ENCODE results near the gene MDFIC.
"Not testable (repeated sequence)": the region's sequence is repeated elsewhere in the genome, so short reads cannot be mapped to it uniquely, and the experiment has no call there.

The MDFIC gene

GRCh38 chr7:114922026-114922651 lies at the start of gene MDFIC:
Gene MDFIC (plus strand): TSS chr7:114922094. CDS start chr7:114923034, 940 bp downstream.
- in situ Hi-C loops (cut with MboI; ENCODE audit: low sequenced_read_pairs) = no loop called here

- in situ Hi-C loops (cut with MboI; ENCODE audit: low sequenced_read_pairs) = no loop called here
Measured at GRCh38 chr7:114874170-114874569, 47.7 kb upstream of the MDFIC start.

- in situ Hi-C loops (cut with MboI; ENCODE audit: low sequenced_read_pairs) = no loop called here
Measured at GRCh38 chr7:114875186-114875585, 46.7 kb upstream of the MDFIC start.

GRCh38 chr7:114879554-114879953 lies 42.3 kb upstream of the MDFIC start:
- in situ Hi-C loops (cut with MboI; ENCODE audit: low sequenced_read_pairs) = no loop called here

GRCh38 chr7:114885836-114886235 lies 36.1 kb upstream of the MDFIC start:
- in situ Hi-C loops (cut with MboI; ENCODE audit: low sequenced_read_pairs) = no loop called here

- in situ Hi-C loops (cut with MboI; ENCODE audit: low sequenced_read_pairs) = no loop called here
Measured at GRCh38 chr7:114886241-114886640, 35.7 kb upstream of the MDFIC start.

GRCh38 chr7:114889116-114889515 lies 32.8 kb upstream of the MDFIC start:
- in situ Hi-C loops (cut with MboI; ENCODE audit: low sequenced_read_pairs) = not testable (repeated sequence)

GRCh38 chr7:114889646-114890285 lies 32.1 kb upstream of the MDFIC start:
- in situ Hi-C loops (cut with MboI; ENCODE audit: low sequenced_read_pairs) = no loop called here

- in situ Hi-C loops (cut with MboI; ENCODE audit: low sequenced_read_pairs) = no loop called here
Measured at GRCh38 chr7:114890561-114890960, 31.3 kb upstream of the MDFIC start.

GRCh38 chr7:114900127-114900526 lies 21.8 kb upstream of the MDFIC start:
- in situ Hi-C loops (cut with MboI; ENCODE audit: low sequenced_read_pairs) = no loop called here

GRCh38 chr7:114901771-114902170 lies 20.1 kb upstream of the MDFIC start:
- in situ Hi-C loops (cut with MboI; ENCODE audit: low sequenced_read_pairs) = no loop called here

GRCh38 chr7:114903131-114903530 lies 18.8 kb upstream of the MDFIC start:
- in situ Hi-C loops (cut with MboI; ENCODE audit: low sequenced_read_pairs) = no loop called here

- in situ Hi-C loops (cut with MboI; ENCODE audit: low sequenced_read_pairs) = no loop called here
Measured at GRCh38 chr7:114910787-114911186, 11.1 kb upstream of the MDFIC start.

GRCh38 chr7:114911411-114911810 lies 10.5 kb upstream of the MDFIC start:
- in situ Hi-C loops (cut with MboI; ENCODE audit: low sequenced_read_pairs) = no loop called here

GRCh38 chr7:114916261-114916892 lies 5.5 kb upstream of the MDFIC start:
- in situ Hi-C loops (cut with MboI; ENCODE audit: low sequenced_read_pairs) = no loop called here

GRCh38 chr7:114917211-114917839 lies 4.6 kb upstream of the MDFIC start:
- in situ Hi-C loops (cut with MboI; ENCODE audit: low sequenced_read_pairs) = no loop called here

GRCh38 chr7:114919587-114919986 lies 2.3 kb upstream of the MDFIC start:
- in situ Hi-C loops (cut with MboI; ENCODE audit: low sequenced_read_pairs) = no loop called here

- in situ Hi-C loops (cut with MboI; ENCODE audit: low sequenced_read_pairs) = no loop called here
Measured at GRCh38 chr7:114921631-114922025, 266 bp upstream of the MDFIC start.

- in situ Hi-C loops (cut with MboI; ENCODE audit: low sequenced_read_pairs) = no loop called here
Measured at GRCh38 chr7:114922652-114923402, 933 bp downstream of the MDFIC start.

- in situ Hi-C loops (cut with MboI; ENCODE audit: low sequenced_read_pairs) = no loop called here
Measured at GRCh38 chr7:114923403-114923713, 1.5 kb downstream of the MDFIC start.

- in situ Hi-C loops (cut with MboI; ENCODE audit: low sequenced_read_pairs) = no loop called here
Measured at GRCh38 chr7:114924038-114924712, 2.3 kb downstream of the MDFIC start.

All from HL-60/S4 treated with phorbol 12-myristate 13-acetate at 8.2 ng/mL for 4 days and 3 days (cell line).